ENCODE measurements around the gene MEMO1. TPM values are rescaled to one million over a fixed set of nuclear protein-coding genes. Genes with fewer than 3 reads are reported as not detected.

MEMO1 gene
- polyA plus RNA-seq, 1 of the 3 experiments (the other 2 are of a cell fraction), result 54.3 TPM

- no peak overlapping the region for H3K9ac ChIP-seq
- no peaks in the 10 kb centered on the region for H3K27me3 ChIP-seq (ENCODE audit: insufficient read depth)
- H3K79me2 ChIP-seq (ENCODE audit: insufficient read depth), result peaks cover 12% of the 10 kb centered on the region; the same call in 1 of the 2 replicates
- H4K20me1 ChIP-seq (ENCODE audit: insufficient read depth), result no peaks in the 10 kb centered on the region
- H3K4me3 ChIP-seq (ENCODE audit: low read depth in 2 of 2, low read length in 1 of 2), result no peak overlapping the region
- peaks cover 12 to 19% of the 10 kb centered on the region in 2 experiments for H3K36me3 ChIP-seq (replicated peaks in 1 of 2; ENCODE audit: control insufficient read depth in 1 of 2, insufficient read depth in 2 of 2, low read length in 1 of 2)
- no peak overlapping the region for H3K4me2 ChIP-seq
- ChIA-PET POLR2A (no interaction called here), CTCF (interaction anchor here (1.1 to 1.2 kb wide), 2 partner anchors 10 to 15 kb away, joined by 3 read pairs; no protein-coding TSS in a partner anchor)
- H3K4me1 ChIP-seq (ENCODE audit: control insufficient read depth in 1 of 2, insufficient read depth in 2 of 2, low read depth in 1 of 2, low read length in 1 of 2), result no peaks in the 10 kb centered on the region; a peak in 1 of 4 replicates
- DNase-seq, result no peak
- H2AFZ ChIP-seq (ENCODE audit: low read depth), result no peak overlapping the region
- 95% methylated on average over 2 of the region's 2 CpGs for WGBS (ENCODE audit: low lambda C conversion rate)
- no peaks in the 10 kb centered on the region for H3K9me3 ChIP-seq
- TF ChIP-seq JUND (IDR thresholded peaks at IDR 0.05) (no peak), FOSL2 (IDR thresholded peaks at IDR 0.05; ENCODE audit: borderline replicate concordance, low read depth) (0 out of 2 replicates have a peak, but pooled peaks have one; percentile 5)
- H3F3A ChIP-seq (replicated peaks; ENCODE audit: insufficient read depth), result peaks cover 8% of the 10 kb centered on the region
- no peak overlapping the region for H3K27ac ChIP-seq (ENCODE audit: low read depth in 2 of 2, low read length in 1 of 2)
- no peaks in the 10 kb centered on the region for H3K9me2 ChIP-seq
Observed at GRCh38 chr2:31874071-31874470, 136.7 kb downstream of the MEMO1 start.

GRCh38 chr2:31865215-31865614 is 145.6 kb downstream of the MEMO1 start:
- Histone ChIP-seq H3K4me2 (no peak overlapping the region), H3K4me3 (ENCODE audit: low read depth in 2 of 2, low read length in 1 of 2) (no peak overlapping the region), H3K36me3 (replicated peaks in 1 of 2; ENCODE audit: control insufficient read depth in 1 of 2, insufficient read depth in 2 of 2, low read length in 1 of 2) (peaks cover 29 to 42% of the 10 kb centered on the region in 2 experiments), H3K27me3 (ENCODE audit: insufficient read depth) (no peaks in the 10 kb centered on the region), H2AFZ (ENCODE audit: low read depth) (no peak overlapping the region), H4K20me1 (ENCODE audit: insufficient read depth) (no peaks in the 10 kb centered on the region), H3K9ac (no peak overlapping the region), H3K9me3 (no peaks in the 10 kb centered on the region), H3K27ac (ENCODE audit: low read depth in 2 of 2, low read length in 1 of 2) (no peak overlapping the region), H3K9me2 (no peaks in the 10 kb centered on the region), H3F3A (replicated peaks; ENCODE audit: insufficient read depth) (peaks cover 14% of the 10 kb centered on the region), H3K4me1 (ENCODE audit: control insufficient read depth in 1 of 2, insufficient read depth in 2 of 2, low read depth in 1 of 2, low read length in 1 of 2) (no peaks in the 10 kb centered on the region), H3K79me2 (ENCODE audit: insufficient read depth) (no peaks in the 10 kb centered on the region; the same call in 1 of the 2 replicates)
- no peak for DNase-seq
- CTCF ChIA-PET, result interaction anchor here (1.2 to 1.4 kb wide), 2 partner anchors 9 to 14 kb away, joined by 3 read pairs; no protein-coding TSS in a partner anchor
- POLR2A ChIA-PET, result no interaction called here
- TF ChIP-seq IRF3 (IDR thresholded peaks at IDR 0.05; ENCODE audit: low read depth, low read length) (no peak), GABPA (IDR thresholded peaks at IDR 0.05; ENCODE audit: low read depth) (no peak), RFX5 (IDR thresholded peaks at IDR 0.05; ENCODE audit: low read length) (no peak), MXI1 (IDR thresholded peaks at IDR 0.05; ENCODE audit: low read depth, low read length) (no peak), FOXJ3 (CRISPR knock-in tag; IDR thresholded peaks at IDR 0.05) (no peak), FOXM1 (IDR thresholded peaks at IDR 0.05; ENCODE audit: low read depth) (no peak), POLR2AphosphoS5 (IDR thresholded peaks at IDR 0.05; ENCODE audit: low read depth, low read length) (no peak), JUND (IDR thresholded peaks at IDR 0.05) (no peak), NFIC (IDR thresholded peaks at IDR 0.05; ENCODE audit: borderline replicate concordance) (no peak), TAF1 (IDR thresholded peaks at IDR 0.05; ENCODE audit: borderline replicate concordance, low read depth, low read length) (no peak), TEAD4 (IDR thresholded peaks at IDR 0.05; ENCODE audit: borderline replicate concordance, insufficient read depth) (no peak), USF2 (IDR thresholded peaks at IDR 0.05; ENCODE audit: borderline replicate concordance, low read depth, low read length) (no peak)
